Kidney epithelial cell (primary cell): ENCODE data around the gene ZNF428. TPM values are rescaled to one million over a fixed set of nuclear protein-coding genes. Genes with fewer than 3 reads are reported as not detected.

Experiments used
- DNase-seq: peaks from one replicate; pipeline ENCODE4 v3.0.0-alpha.2; 2010; ENCODE audit warnings: low read depth
- H3K27me3 ChIP-seq: 2 replicates; pipeline ENCODE4 v1.6.0; 2011; ENCODE audit warnings: low read length; ENCODE audit not compliant: control insufficient read depth, insufficient read depth
- H3K36me3 ChIP-seq: 2 replicates; pipeline ENCODE4 v1.5.1; 2011; ENCODE audit warnings: low read length; ENCODE audit not compliant: control insufficient read depth, insufficient read depth
- H3K4me3 ChIP-seq: 2 replicates; pipeline ENCODE4 v1.5.1; 2011; ENCODE audit warnings: low read depth, mild to moderate bottlenecking, control low read depth, low read length
- CTCF ChIP-seq: IDR thresholded peaks from 2 replicates; pipeline ENCODE4 v1.5.1; 2011; ENCODE audit warnings: mild to moderate bottlenecking, moderate library complexity, low read length, control low read depth, inconsistent platforms; ENCODE audit not compliant: insufficient read depth, poor library complexity, severe bottlenecking
- total RNA-seq: library from RNA; depleted of rRNA; stranded (reverse); fragments of >200 nt; gene quantifications from 2 replicates; pipeline ENCODE4 v1.2.3, GENCODE V29; 2015

The ZNF428 gene
- total RNA-seq, 1 donor from 2014 or later = 82.2 TPM

GRCh38 chr19:43586346-43586745 lies 33.1 kb downstream of the ZNF428 start:
- Histone ChIP-seq H3K27me3 (no peaks in the 10 kb centered on the region), H3K36me3 (peaks cover 4% of the 10 kb centered on the region), H3K4me3 (no peak overlapping the region)
- no peak for TF ChIP-seq CTCF
- no peak for DNase-seq

- Histone ChIP-seq H3K4me3 (no peak overlapping the region), H3K27me3 (no peaks in the 10 kb centered on the region), H3K36me3 (peaks cover 2% of the 10 kb centered on the region)
- DNase-seq = peak; percentile 32
- no peak for TF ChIP-seq CTCF
Measured at GRCh38 chr19:43584484-43584883, 34.9 kb downstream of the ZNF428 start.

- Histone ChIP-seq H3K4me3 (no peak overlapping the region), H3K36me3 (peaks cover 2% of the 10 kb centered on the region), H3K27me3 (no peaks in the 10 kb centered on the region)
- DNase-seq = no peak
- no peak for TF ChIP-seq CTCF
Measured at GRCh38 chr19:43582495-43582894, 36.9 kb downstream of the ZNF428 start.

GRCh38 chr19:43581467-43581866 lies 38.0 kb downstream of the ZNF428 start:
- Histone ChIP-seq H3K36me3 (peaks cover 2% of the 10 kb centered on the region), H3K27me3 (no peaks in the 10 kb centered on the region), H3K4me3 (no peak overlapping the region)
- no peak for TF ChIP-seq CTCF
- DNase-seq = no peak

- DNase-seq = no peak
- TF ChIP-seq CTCF = no peak
- no peaks in the 10 kb centered on the region for H3K36me3 ChIP-seq
- no peak overlapping the region for H3K4me3 ChIP-seq
- H3K27me3 ChIP-seq = no peaks in the 10 kb centered on the region
Measured at GRCh38 chr19:43578787-43579186, 40.6 kb downstream of the ZNF428 start.
